Lower leg skin (tissue), 3 donors: ENCODE results near the gene ENPP6.

Experiments
- POLR2A ChIP-seq, 2 donors: fragments of 450-650 bp; IDR thresholded peaks; one replicate each; pipeline ENCODE4 v1.6.1; 2016 to 2017; ENCODE audit warnings: antibody characterized with exemption in 2 of 2, mild to moderate bottlenecking in 1 of 2, moderate library complexity in 1 of 2
- TF ChIP-seq, protein P1 (sequence below), 3 donors: fragments of 450-650 bp; IDR thresholded peaks; one replicate each; pipeline ENCODE4 v1.5.1; 2016; ENCODE audit warnings: antibody characterized with exemption in 3 of 3, mild to moderate bottlenecking in 3 of 3, moderate library complexity in 2 of 3

DNA sequence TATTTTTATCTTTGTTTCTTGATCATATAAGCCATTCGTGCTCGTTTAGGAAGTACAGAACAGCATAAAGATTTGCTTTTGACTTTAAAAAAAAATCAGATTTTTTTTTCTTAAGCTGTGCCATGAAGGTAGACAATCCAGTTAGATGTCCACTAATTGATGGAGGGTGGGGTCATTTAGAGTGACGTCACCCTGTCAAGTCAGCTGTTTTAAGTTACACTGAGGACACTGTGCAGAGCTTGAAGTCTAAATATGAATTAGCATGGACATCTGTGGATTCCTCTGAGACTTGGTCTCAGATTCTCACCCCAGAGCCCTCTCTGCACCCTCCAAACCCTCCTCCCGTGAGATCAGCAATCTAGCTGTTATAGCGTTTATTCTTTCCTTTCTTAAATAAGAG lies 63.9 kb downstream of the ENPP6 start:
- TF ChIP-seq, protein P1, sequence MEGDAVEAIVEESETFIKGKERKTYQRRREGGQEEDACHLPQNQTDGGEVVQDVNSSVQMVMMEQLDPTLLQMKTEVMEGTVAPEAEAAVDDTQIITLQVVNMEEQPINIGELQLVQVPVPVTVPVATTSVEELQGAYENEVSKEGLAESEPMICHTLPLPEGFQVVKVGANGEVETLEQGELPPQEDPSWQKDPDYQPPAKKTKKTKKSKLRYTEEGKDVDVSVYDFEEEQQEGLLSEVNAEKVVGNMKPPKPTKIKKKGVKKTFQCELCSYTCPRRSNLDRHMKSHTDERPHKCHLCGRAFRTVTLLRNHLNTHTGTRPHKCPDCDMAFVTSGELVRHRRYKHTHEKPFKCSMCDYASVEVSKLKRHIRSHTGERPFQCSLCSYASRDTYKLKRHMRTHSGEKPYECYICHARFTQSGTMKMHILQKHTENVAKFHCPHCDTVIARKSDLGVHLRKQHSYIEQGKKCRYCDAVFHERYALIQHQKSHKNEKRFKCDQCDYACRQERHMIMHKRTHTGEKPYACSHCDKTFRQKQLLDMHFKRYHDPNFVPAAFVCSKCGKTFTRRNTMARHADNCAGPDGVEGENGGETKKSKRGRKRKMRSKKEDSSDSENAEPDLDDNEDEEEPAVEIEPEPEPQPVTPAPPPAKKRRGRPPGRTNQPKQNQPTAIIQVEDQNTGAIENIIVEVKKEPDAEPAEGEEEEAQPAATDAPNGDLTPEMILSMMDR (IDR thresholded peaks at IDR 0.05) = no peak
- no peak for TF ChIP-seq POLR2A (IDR thresholded peaks at IDR 0.05)
